ENCODE measurements around the gene ALDH1A3.

ALDH1A3 gene

GRCh38 chr15:100892013-100892355 lies 12.4 kb downstream of the ALDH1A3 start:
- Histone ChIP-seq H3K36me3 (ENCODE audit: control insufficient read depth in 5 of 5, insufficient read depth in 5 of 5, low read length in 5 of 5) (peaks cover 0 to 4% (median 0%) of the 10 kb centered on the region in 5 donors), H3K4me1 (ENCODE audit: control insufficient read depth in 5 of 5, insufficient read depth in 5 of 5, low read length in 5 of 5) (peaks cover 4 to 27% (median 13%) of the 10 kb centered on the region in 5 donors), H3K4me3 (ENCODE audit: low read depth in 1 of 5, low read length in 5 of 5) (no peak overlapping the region), H3K9ac (ENCODE audit: low read length in 5 of 5) (peak overlapping the region in 1 of 5 donors; percentile 23), H3K27me3 (ENCODE audit: control insufficient read depth in 5 of 5, insufficient read depth in 4 of 5, low read length in 5 of 5) (peaks cover 0 to 19% (median 2%) of the 10 kb centered on the region in 5 donors), H3K9me3 (ENCODE audit: control insufficient read depth in 5 of 5, low read length in 5 of 5) (no peaks in the 10 kb centered on the region), H3K27ac (ENCODE audit: low read depth, low read length) (no peak overlapping the region)

GRCh38 chr15:100893261-100893963 lies 13.8 kb downstream of the ALDH1A3 start:
- Histone ChIP-seq H3K27me3 (ENCODE audit: control insufficient read depth in 5 of 5, insufficient read depth in 4 of 5, low read length in 5 of 5) (peaks cover 0 to 19% (median 2%) of the 10 kb centered on the region in 5 donors), H3K36me3 (ENCODE audit: control insufficient read depth in 5 of 5, insufficient read depth in 5 of 5, low read length in 5 of 5) (peaks cover 0 to 8% (median 0%) of the 10 kb centered on the region in 5 donors), H3K9me3 (ENCODE audit: control insufficient read depth in 5 of 5, low read length in 5 of 5) (no peaks in the 10 kb centered on the region), H3K4me3 (ENCODE audit: low read depth in 1 of 5, low read length in 5 of 5) (no peak overlapping the region), H3K9ac (ENCODE audit: low read length in 5 of 5) (no peak overlapping the region), H3K4me1 (ENCODE audit: control insufficient read depth in 5 of 5, insufficient read depth in 5 of 5, low read length in 5 of 5) (peaks cover 4 to 29% (median 13%) of the 10 kb centered on the region in 5 donors), H3K27ac (ENCODE audit: low read depth, low read length) (no peak overlapping the region)

GRCh38 chr15:100893964-100894295 lies 14.3 kb downstream of the ALDH1A3 start:
- H3K27ac ChIP-seq (ENCODE audit: low read depth, low read length): no peak overlapping the region
- H3K27me3 ChIP-seq (ENCODE audit: control insufficient read depth in 5 of 5, insufficient read depth in 4 of 5, low read length in 5 of 5): peaks cover 0 to 15% (median 2%) of the 10 kb centered on the region in 5 donors
- peaks cover 0 to 8% (median 2%) of the 10 kb centered on the region in 5 donors for H3K36me3 ChIP-seq (ENCODE audit: control insufficient read depth in 5 of 5, insufficient read depth in 5 of 5, low read length in 5 of 5)
- no peak overlapping the region for H3K4me3 ChIP-seq (ENCODE audit: low read depth in 1 of 5, low read length in 5 of 5)
- H3K4me1 ChIP-seq (ENCODE audit: control insufficient read depth in 5 of 5, insufficient read depth in 5 of 5, low read length in 5 of 5): peaks cover 4 to 31% (median 10%) of the 10 kb centered on the region in 5 donors
- H3K9ac ChIP-seq (ENCODE audit: low read length in 5 of 5): no peak overlapping the region
- no peaks in the 10 kb centered on the region for H3K9me3 ChIP-seq (ENCODE audit: control insufficient read depth in 5 of 5, low read length in 5 of 5)

GRCh38 chr15:100895721-100896120 lies 16.1 kb downstream of the ALDH1A3 start:
- peaks cover 0 to 34% (median under 1%) of the 10 kb centered on the region in 5 donors for H3K4me1 ChIP-seq (ENCODE audit: control insufficient read depth in 5 of 5, insufficient read depth in 5 of 5, low read length in 5 of 5)
- no peak overlapping the region for H3K9ac ChIP-seq (ENCODE audit: low read length in 5 of 5)
- peaks cover 0 to 8% (median 2%) of the 10 kb centered on the region in 5 donors for H3K36me3 ChIP-seq (ENCODE audit: control insufficient read depth in 5 of 5, insufficient read depth in 5 of 5, low read length in 5 of 5)
- H3K27me3 ChIP-seq (ENCODE audit: control insufficient read depth in 5 of 5, insufficient read depth in 4 of 5, low read length in 5 of 5): peaks cover 0 to 9% (median 2%) of the 10 kb centered on the region in 5 donors
- no peaks in the 10 kb centered on the region for H3K9me3 ChIP-seq (ENCODE audit: control insufficient read depth in 5 of 5, low read length in 5 of 5)
- no peak overlapping the region for H3K27ac ChIP-seq (ENCODE audit: low read depth, low read length)
- H3K4me3 ChIP-seq (ENCODE audit: low read depth in 1 of 5, low read length in 5 of 5): no peak overlapping the region

- Histone ChIP-seq H3K4me3 (ENCODE audit: low read depth in 1 of 5, low read length in 5 of 5) (no peak overlapping the region), H3K36me3 (ENCODE audit: control insufficient read depth in 5 of 5, insufficient read depth in 5 of 5, low read length in 5 of 5) (peaks cover 0 to 8% (median 2%) of the 10 kb centered on the region in 5 donors), H3K27me3 (ENCODE audit: control insufficient read depth in 5 of 5, insufficient read depth in 4 of 5, low read length in 5 of 5) (peaks cover 0 to 6% (median 0%) of the 10 kb centered on the region in 5 donors), H3K9ac (ENCODE audit: low read length in 5 of 5) (no peak overlapping the region), H3K9me3 (ENCODE audit: control insufficient read depth in 5 of 5, low read length in 5 of 5) (no peaks in the 10 kb centered on the region), H3K4me1 (ENCODE audit: control insufficient read depth in 5 of 5, insufficient read depth in 5 of 5, low read length in 5 of 5) (peaks cover 2 to 43% (median 17%) of the 10 kb centered on the region in 5 donors), H3K27ac (ENCODE audit: low read depth, low read length) (no peak overlapping the region)
Observed at GRCh38 chr15:100897221-100898151, 17.9 kb downstream of the ALDH1A3 start.

GRCh38 chr15:100898152-100898490 lies 18.5 kb downstream of the ALDH1A3 start:
- Histone ChIP-seq H3K27ac (ENCODE audit: low read depth, low read length) (no peak overlapping the region), H3K4me1 (ENCODE audit: control insufficient read depth in 5 of 5, insufficient read depth in 5 of 5, low read length in 5 of 5) (peaks cover 2 to 50% (median 23%) of the 10 kb centered on the region in 5 donors)

GRCh38 chr15:100898661-100899462 lies 19.2 kb downstream of the ALDH1A3 start:
- no peak overlapping the region for H3K9ac ChIP-seq (ENCODE audit: low read length in 5 of 5)
- H3K9me3 ChIP-seq (ENCODE audit: control insufficient read depth in 5 of 5, low read length in 5 of 5): no peaks in the 10 kb centered on the region
- H3K27ac ChIP-seq (ENCODE audit: low read depth, low read length): no peak overlapping the region
- H3K4me1 ChIP-seq (ENCODE audit: control insufficient read depth in 5 of 5, insufficient read depth in 5 of 5, low read length in 5 of 5): peaks cover 2 to 51% (median 23%) of the 10 kb centered on the region in 5 donors
- H3K27me3 ChIP-seq (ENCODE audit: control insufficient read depth in 5 of 5, insufficient read depth in 4 of 5, low read length in 5 of 5): peaks cover 0 to 2% (median 0%) of the 10 kb centered on the region in 5 donors
- H3K36me3 ChIP-seq (ENCODE audit: control insufficient read depth in 5 of 5, insufficient read depth in 5 of 5, low read length in 5 of 5): peaks cover 0 to 8% (median 0%) of the 10 kb centered on the region in 5 donors
- H3K4me3 ChIP-seq (ENCODE audit: low read depth in 1 of 5, low read length in 5 of 5): no peak overlapping the region

More at GRCh38 chr15:100898152-100898490, 18.5 kb downstream of the ALDH1A3 start:
- no peak overlapping the region for H3K4me3 ChIP-seq (ENCODE audit: low read depth in 1 of 5, low read length in 5 of 5)
- H3K9ac ChIP-seq (ENCODE audit: low read length in 5 of 5): no peak overlapping the region
- H3K9me3 ChIP-seq (ENCODE audit: control insufficient read depth in 5 of 5, low read length in 5 of 5): no peaks in the 10 kb centered on the region
- peaks cover 0 to 8% (median 2%) of the 10 kb centered on the region in 5 donors for H3K36me3 ChIP-seq (ENCODE audit: control insufficient read depth in 5 of 5, insufficient read depth in 5 of 5, low read length in 5 of 5)
- H3K27me3 ChIP-seq (ENCODE audit: control insufficient read depth in 5 of 5, insufficient read depth in 4 of 5, low read length in 5 of 5): peaks cover 0 to 3% (median 0%) of the 10 kb centered on the region in 5 donors

GRCh38 chr15:100899601-100900000 lies 20.0 kb downstream of the ALDH1A3 start:
- no peak overlapping the region for H3K27ac ChIP-seq (ENCODE audit: low read depth, low read length)
- H3K9ac ChIP-seq (ENCODE audit: low read length in 5 of 5): no peak overlapping the region
- H3K36me3 ChIP-seq (ENCODE audit: control insufficient read depth in 5 of 5, insufficient read depth in 5 of 5, low read length in 5 of 5): peaks cover 0 to 8% (median 0%) of the 10 kb centered on the region in 5 donors
- no peak overlapping the region for H3K4me3 ChIP-seq (ENCODE audit: low read depth in 1 of 5, low read length in 5 of 5)
- peaks cover 0 to 2% (median 0%) of the 10 kb centered on the region in 5 donors for H3K27me3 ChIP-seq (ENCODE audit: control insufficient read depth in 5 of 5, insufficient read depth in 4 of 5, low read length in 5 of 5)
- peaks cover 2 to 51% (median 23%) of the 10 kb centered on the region in 5 donors for H3K4me1 ChIP-seq (ENCODE audit: control insufficient read depth in 5 of 5, insufficient read depth in 5 of 5, low read length in 5 of 5)
- H3K9me3 ChIP-seq (ENCODE audit: control insufficient read depth in 5 of 5, low read length in 5 of 5): no peaks in the 10 kb centered on the region

- H3K9ac ChIP-seq (ENCODE audit: low read length in 5 of 5): no peak overlapping the region
- no peaks in the 10 kb centered on the region for H3K9me3 ChIP-seq (ENCODE audit: control insufficient read depth in 5 of 5, low read length in 5 of 5)
- peaks cover 2 to 51% (median 23%) of the 10 kb centered on the region in 5 donors for H3K4me1 ChIP-seq (ENCODE audit: control insufficient read depth in 5 of 5, insufficient read depth in 5 of 5, low read length in 5 of 5)
- peaks cover 0 to 2% (median 0%) of the 10 kb centered on the region in 5 donors for H3K27me3 ChIP-seq (ENCODE audit: control insufficient read depth in 5 of 5, insufficient read depth in 4 of 5, low read length in 5 of 5)
- H3K36me3 ChIP-seq (ENCODE audit: control insufficient read depth in 5 of 5, insufficient read depth in 5 of 5, low read length in 5 of 5): peaks cover 0 to 8% (median 0%) of the 10 kb centered on the region in 5 donors
- H3K4me3 ChIP-seq (ENCODE audit: low read depth in 1 of 5, low read length in 5 of 5): no peak overlapping the region
- no peak overlapping the region for H3K27ac ChIP-seq (ENCODE audit: low read depth, low read length)
Observed at GRCh38 chr15:100900136-100900794, 20.6 kb downstream of the ALDH1A3 start.
